Suprapubic skin (tissue), 4 donors: ENCODE results near the gene COL1A1.
A peak's percentile ranks its signal among the peaks of the same experiment; 100 is the strongest.

Source experiments
- EP300 ChIP-seq: sonication (generic); formaldehyde crosslinking; IDR thresholded peaks from one replicate; pipeline ENCODE4 v1.6.1; 2017; ENCODE audit warnings: antibody characterized with exemption
- POLR2A ChIP-seq, 2 donors: fragments of 450-650 bp; IDR thresholded peaks; one replicate each; pipeline ENCODE4 v1.6.1; 2017; ENCODE audit warnings: antibody characterized with exemption in 2 of 2, mild to moderate bottlenecking in 2 of 2, moderate library complexity in 2 of 2
- POLR2AphosphoS5 ChIP-seq, 3 donors: sonication (generic); formaldehyde crosslinking; IDR thresholded peaks; one replicate each; pipeline ENCODE4 v1.6.1; 2017; ENCODE audit warnings: antibody characterized with exemption in 3 of 3
- TF ChIP-seq, protein P1 (sequence below), 2 donors: fragments of 200-600 bp in 1 of 2; fragments of 450-650 bp in 1 of 2; sonication (generic) in 1 of 2; IDR thresholded peaks; one replicate each; pipeline ENCODE4 v1.5.1; 2016 to 2019; ENCODE audit warnings: antibody characterized with exemption in 2 of 2, mild to moderate bottlenecking in 1 of 2, moderate library complexity in 1 of 2

DNA sequence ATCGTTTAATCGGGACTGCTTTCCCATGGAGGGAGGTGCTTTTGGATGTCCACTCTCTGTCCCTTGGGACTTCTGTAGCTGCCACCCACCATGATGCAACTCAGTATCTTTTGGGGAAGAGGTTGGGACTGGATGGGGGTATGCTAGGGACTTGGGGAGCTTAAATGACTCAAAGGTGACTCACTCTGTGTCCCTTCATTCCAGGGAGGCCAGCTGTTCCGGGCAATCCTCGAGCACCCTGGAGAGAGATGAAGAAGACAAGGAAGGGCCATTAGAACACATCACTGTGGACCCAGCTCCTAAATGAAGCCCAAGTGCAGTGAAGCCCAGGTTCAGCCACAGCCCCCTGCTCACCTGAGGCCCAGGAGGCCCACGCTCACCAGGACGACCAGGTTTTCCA, 4.6 kb downstream of the COL1A1 start:
- TF ChIP-seq, protein P1, sequence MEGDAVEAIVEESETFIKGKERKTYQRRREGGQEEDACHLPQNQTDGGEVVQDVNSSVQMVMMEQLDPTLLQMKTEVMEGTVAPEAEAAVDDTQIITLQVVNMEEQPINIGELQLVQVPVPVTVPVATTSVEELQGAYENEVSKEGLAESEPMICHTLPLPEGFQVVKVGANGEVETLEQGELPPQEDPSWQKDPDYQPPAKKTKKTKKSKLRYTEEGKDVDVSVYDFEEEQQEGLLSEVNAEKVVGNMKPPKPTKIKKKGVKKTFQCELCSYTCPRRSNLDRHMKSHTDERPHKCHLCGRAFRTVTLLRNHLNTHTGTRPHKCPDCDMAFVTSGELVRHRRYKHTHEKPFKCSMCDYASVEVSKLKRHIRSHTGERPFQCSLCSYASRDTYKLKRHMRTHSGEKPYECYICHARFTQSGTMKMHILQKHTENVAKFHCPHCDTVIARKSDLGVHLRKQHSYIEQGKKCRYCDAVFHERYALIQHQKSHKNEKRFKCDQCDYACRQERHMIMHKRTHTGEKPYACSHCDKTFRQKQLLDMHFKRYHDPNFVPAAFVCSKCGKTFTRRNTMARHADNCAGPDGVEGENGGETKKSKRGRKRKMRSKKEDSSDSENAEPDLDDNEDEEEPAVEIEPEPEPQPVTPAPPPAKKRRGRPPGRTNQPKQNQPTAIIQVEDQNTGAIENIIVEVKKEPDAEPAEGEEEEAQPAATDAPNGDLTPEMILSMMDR (IDR thresholded peaks at IDR 0.05), result no peak
- no peak for TF ChIP-seq POLR2A (IDR thresholded peaks at IDR 0.05)
- TF ChIP-seq EP300, result no peak
- peak in 1 of 3 donors; percentile 7 for TF ChIP-seq POLR2AphosphoS5 (IDR thresholded peaks at IDR 0.05)
